MM.1S (cell line): ENCODE measurements around the gene GABRG3.

Source experiments
- EZH2 ChIP-seq: fragments of 300-600 bp; sonication (generic); optimal IDR thresholded peaks from 2 replicates; pipeline ENCODE3; 2017; ENCODE audit warnings: low read depth, mild to moderate bottlenecking, antibody characterized with exemption, low read length, mixed read lengths
- TF ChIP-seq, protein P1 (sequence below): fragments of 300-600 bp; sonication (generic); IDR thresholded peaks from 2 replicates; pipeline ENCODE4 v1.5.1; 2016; ENCODE audit warnings: antibody characterized with exemption, low read length, mixed read lengths

DNA sequence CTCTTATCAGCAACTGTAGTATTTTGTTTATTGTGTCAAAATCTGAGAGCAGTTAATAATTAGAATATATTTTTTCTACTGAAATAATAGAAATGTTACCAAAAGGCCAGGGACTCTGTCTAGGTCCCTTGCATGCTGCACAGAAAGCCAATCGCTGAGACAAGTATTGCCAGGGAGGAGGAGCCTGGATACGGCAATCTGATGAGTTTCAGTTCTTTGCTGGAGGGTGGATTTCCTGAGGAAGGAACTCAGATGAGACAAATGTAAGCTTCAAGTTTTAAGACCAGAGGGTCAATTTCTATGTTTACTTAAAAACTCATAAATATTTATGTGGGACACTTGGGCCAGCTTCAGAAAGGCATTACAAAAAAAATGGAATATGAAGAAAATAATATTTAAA, 252.2 kb downstream of the GABRG3 start:
- TF ChIP-seq, protein P1, sequence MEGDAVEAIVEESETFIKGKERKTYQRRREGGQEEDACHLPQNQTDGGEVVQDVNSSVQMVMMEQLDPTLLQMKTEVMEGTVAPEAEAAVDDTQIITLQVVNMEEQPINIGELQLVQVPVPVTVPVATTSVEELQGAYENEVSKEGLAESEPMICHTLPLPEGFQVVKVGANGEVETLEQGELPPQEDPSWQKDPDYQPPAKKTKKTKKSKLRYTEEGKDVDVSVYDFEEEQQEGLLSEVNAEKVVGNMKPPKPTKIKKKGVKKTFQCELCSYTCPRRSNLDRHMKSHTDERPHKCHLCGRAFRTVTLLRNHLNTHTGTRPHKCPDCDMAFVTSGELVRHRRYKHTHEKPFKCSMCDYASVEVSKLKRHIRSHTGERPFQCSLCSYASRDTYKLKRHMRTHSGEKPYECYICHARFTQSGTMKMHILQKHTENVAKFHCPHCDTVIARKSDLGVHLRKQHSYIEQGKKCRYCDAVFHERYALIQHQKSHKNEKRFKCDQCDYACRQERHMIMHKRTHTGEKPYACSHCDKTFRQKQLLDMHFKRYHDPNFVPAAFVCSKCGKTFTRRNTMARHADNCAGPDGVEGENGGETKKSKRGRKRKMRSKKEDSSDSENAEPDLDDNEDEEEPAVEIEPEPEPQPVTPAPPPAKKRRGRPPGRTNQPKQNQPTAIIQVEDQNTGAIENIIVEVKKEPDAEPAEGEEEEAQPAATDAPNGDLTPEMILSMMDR = no peak
- no peak for TF ChIP-seq EZH2
